Upper lobe of left lung (tissue), 4 donors: ENCODE measurements around the gene DEGS1.

ENCODE experiments used
- CTCF ChIP-seq, 6 experiments: fragments of 450-650 bp in 4 of 6; fragments of 200-600 bp in 2 of 6; sonication (generic) in 2 of 6; IDR thresholded peaks; one replicate each; pipeline ENCODE4 v1.5.1; 2016 to 2019; ENCODE audit warnings: antibody characterized with exemption in 6 of 6
- POLR2A ChIP-seq, 4 donors: fragments of 450-650 bp; IDR thresholded peaks; one replicate each; pipeline ENCODE4 v1.5.1; 2016 to 2017; ENCODE audit warnings: antibody characterized with exemption in 4 of 4, mild to moderate bottlenecking in 2 of 4

- TF ChIP-seq POLR2A (IDR thresholded peaks at IDR 0.05) (no peak), CTCF (IDR thresholded peaks at IDR 0.05) (no peak)
Measured at GRCh38 chr1:224237119-224237881, 54.3 kb downstream of the DEGS1 start.
